Measurements from ENCODE around the gene CELF1. TPM values are rescaled to one million over a fixed set of nuclear protein-coding genes. Genes with fewer than 3 reads are reported as not detected.

The CELF1 gene
- total RNA-seq, 1 donor from 2014 or later: 97.5 TPM

- intact Hi-C loops (cut with DNase I): no loop called here
- no peak for TF ChIP-seq CTCF (IDR thresholded peaks at IDR 0.05)
- Histone ChIP-seq H3K27me3 (no peaks in the 10 kb centered on the region), H3K4me1 (no peaks in the 10 kb centered on the region), H3K36me3 (no peaks in the 10 kb centered on the region), H3K4me3 (no peak overlapping the region), H3K9me3 (no peaks in the 10 kb centered on the region), H3K27ac (no peak overlapping the region)
- DNase-seq (no peak), ATAC-seq (peak; percentile 68)
Observed at GRCh38 chr11:47435687-47436086, 117.2 kb downstream of the CELF1 start.

GRCh38 chr11:47434011-47434786 is 118.7 kb downstream of the CELF1 start:
- Histone ChIP-seq H3K9me3 (no peaks in the 10 kb centered on the region), H3K27ac (no peak overlapping the region), H3K36me3 (no peaks in the 10 kb centered on the region), H3K4me1 (no peaks in the 10 kb centered on the region), H3K27me3 (no peaks in the 10 kb centered on the region), H3K4me3 (no peak overlapping the region)
- TF ChIP-seq CTCF (IDR thresholded peaks at IDR 0.05): no peak
- intact Hi-C loops (cut with DNase I): no loop called here
- no peak for DNase-seq
- ATAC-seq: no peak

- intact Hi-C loops (cut with DNase I): no loop called here
- no peaks in the 10 kb centered on the region for H3K27me3 ChIP-seq
- H3K4me3 ChIP-seq: no peak overlapping the region
- no peak overlapping the region for H3K27ac ChIP-seq
- H3K36me3 ChIP-seq: no peaks in the 10 kb centered on the region
- no peak for ATAC-seq
- no peak for DNase-seq
- H3K4me1 ChIP-seq: no peaks in the 10 kb centered on the region
- no peaks in the 10 kb centered on the region for H3K9me3 ChIP-seq
- TF ChIP-seq CTCF (IDR thresholded peaks at IDR 0.05): no peak
Observed at GRCh38 chr11:47433157-47433556, 119.8 kb downstream of the CELF1 start.

- no peak overlapping the region for H3K4me3 ChIP-seq
- no peaks in the 10 kb centered on the region for H3K36me3 ChIP-seq
- H3K27ac ChIP-seq: no peak overlapping the region
- DNase-seq (no peak), ATAC-seq (no peak)
- intact Hi-C loops (cut with DNase I): no loop called here
- no peaks in the 10 kb centered on the region for H3K27me3 ChIP-seq
- no peak for TF ChIP-seq CTCF (IDR thresholded peaks at IDR 0.05)
- H3K9me3 ChIP-seq: no peaks in the 10 kb centered on the region
- H3K4me1 ChIP-seq: no peaks in the 10 kb centered on the region
Observed at GRCh38 chr11:47431356-47432083, 121.4 kb downstream of the CELF1 start.

GRCh38 chr11:47430524-47430923 is 122.4 kb downstream of the CELF1 start:
- no peak for TF ChIP-seq CTCF (IDR thresholded peaks at IDR 0.05)
- Histone ChIP-seq H3K9me3 (no peaks in the 10 kb centered on the region), H3K4me3 (no peak overlapping the region), H3K36me3 (no peaks in the 10 kb centered on the region), H3K4me1 (peaks cover 2% of the 10 kb centered on the region), H3K27me3 (no peaks in the 10 kb centered on the region), H3K27ac (no peak overlapping the region)
- no peak for DNase-seq
- intact Hi-C loops (cut with DNase I): no loop called here
- no peak for ATAC-seq

Measured in upper lobe of right lung (tissue), 1 donor.